Spleen (tissue), 11 donors: ENCODE measurements around the gene HNRNPD. TPM values are rescaled to one million over a fixed set of nuclear protein-coding genes. Genes with fewer than 3 reads are reported as not detected.

Experiments used
- DNase-seq: peaks from one replicate; pipeline ENCODE4 v3.0.0-alpha.2; 2020
- H3K27ac ChIP-seq, 8 donors: fragments of 200-600 bp; sonication (generic) in 7 of 8; 1 replicate in 4 of 8; 2 replicates in 4 of 8; pipeline versions ENCODE4 v1.5.0 to v1.8.0; 2016 to 2021; ENCODE audit warnings: inconsistent platforms in 4 of 8, mild to moderate bottlenecking in 4 of 8, moderate library complexity in 1 of 8
- H3K27me3 ChIP-seq, 7 donors: fragments of 200-600 bp; sonication (generic) in 6 of 7; replicated peaks in 1 of 7; 1 replicate in 4 of 7; 2 replicates in 3 of 7; pipeline versions ENCODE4 v1.5.0 to v1.8.0; 2016 to 2021; ENCODE audit warnings: inconsistent platforms in 3 of 7, mild to moderate bottlenecking in 1 of 7
- H3K36me3 ChIP-seq, 6 donors: fragments of 200-600 bp; sonication (generic) in 5 of 6; 1 replicate in 4 of 6; 2 replicates in 2 of 6; pipeline versions ENCODE4 v1.5.0 to v1.8.0; 2016 to 2021; ENCODE audit warnings: inconsistent platforms in 2 of 6
- H3K4me1 ChIP-seq, 6 donors: fragments of 200-600 bp; sonication (generic) in 5 of 6; 1 replicate in 3 of 6; 2 replicates in 3 of 6; pipeline versions ENCODE4 v1.5.0 to v1.8.0; 2016 to 2021; ENCODE audit warnings: inconsistent platforms in 3 of 6
- H3K4me3 ChIP-seq, 8 donors: fragments of 200-600 bp; sonication (generic) in 7 of 8; 1 replicate in 4 of 8; 2 replicates in 4 of 8; pipeline versions ENCODE4 v1.5.0 to v1.8.0; 2016 to 2021; ENCODE audit warnings: inconsistent platforms in 4 of 8, mild to moderate bottlenecking in 4 of 8, moderate library complexity in 2 of 8
- H3K9me3 ChIP-seq, 8 donors: fragments of 200-600 bp; sonication (generic) in 7 of 8; 1 replicate in 4 of 8; 2 replicates in 4 of 8; pipeline versions ENCODE4 v1.5.0 to v1.8.0; 2016 to 2021; ENCODE audit warnings: inconsistent platforms in 4 of 8
- CTCF ChIP-seq, 11 experiments: fragments of 200-600 bp in 7 of 11; fragments of 450-650 bp in 4 of 11; sonication (generic) in 4 of 11; IDR thresholded peaks in 8 of 11; conservative IDR thresholded peaks in 3 of 11; 1 replicate in 7 of 11; 2 replicates in 4 of 11; pipeline versions ENCODE4 v1.4.0 to v1.8.0; 2016 to 2021; ENCODE audit warnings: antibody characterized with exemption in 11 of 11, inconsistent platforms in 4 of 11, mild to moderate bottlenecking in 1 of 11
- POLR2A ChIP-seq, 3 donors: fragments of 450-650 bp; IDR thresholded peaks; one replicate each; pipeline ENCODE4 v1.5.1; 2017; ENCODE audit warnings: antibody characterized with exemption in 3 of 3, mild to moderate bottlenecking in 1 of 3
- POLR2AphosphoS5 ChIP-seq, 3 donors: sonication (generic); formaldehyde crosslinking; IDR thresholded peaks; one replicate each; pipeline ENCODE4 v1.5.1; 2017; ENCODE audit warnings: antibody characterized with exemption in 3 of 3
- WGBS, 5 donors: extraction: QIAGEN DNeasy Blood & Tissue Kit in 3 of 5; methylation state at CpG; one replicate each; pipeline versions ENCODE4 v1.1.5 to v1.1.7; 2013 to 2018; 5-methylcytosine and 5-hydroxymethylcytosine counted together
- intact Hi-C: fragments of 100-400 bp; cut with DNase I; formaldehyde crosslinking; loops from one replicate; pipeline ENCODE4 v1.15.0; 2023; ENCODE audit warnings: low total_unique reads
- polyA plus RNA-seq, 3 donors: library from polyadenylated mRNA; stranded (reverse); fragments of 200-250 nt; gene quantifications; one replicate each; pipeline ENCODE4 v1.2.1, GENCODE V29; 2013
- total RNA-seq, 7 donors: library from RNA; depleted of rRNA in 3 of 7; stranded (reverse); fragments of >200 nt in 3 of 7; fragmentation: NEBNext Ultra II Directional in 4 of 7; extraction: Animal tissue kit (Norgen Biotek cat#: 25700) in 4 of 7; gene quantifications; one replicate each; pipeline versions ENCODE4 v1.1.0 to v1.2.1, GENCODE V29; 2016 to 2021
- donor health status: healthy with polysubstance abuse.
- donor health status: DM: no; HTN: no; CAD: no; lungs with moderate emphysema.
- donor health status: DM: no; HTN: no; CAD: no.
- donor health status: Bipolar disorder and iron deficiency.
- donor health status: healthy.
- donor health status: DM: no; HTN: no; CAD: no.
- donor health status: DM: yes; HTN: yes; CAD: no.

HNRNPD gene
- total and polyA plus RNA-seq, 10 donors, result 135 to 208 (median 184) TPM

GRCh38 chr4:82360298-82361177 is 13.3 kb downstream of the HNRNPD start:
- WGBS, 5 donors, result 87 to 91% (median 89%) methylated on average over 4 of the region's 4 CpGs
- no peak for DNase-seq
- Histone ChIP-seq H3K9me3 (no peaks in the 10 kb centered on the region), H3K27ac (peak overlapping the region in 6 of 8 donors; percentile 2 to 69 (median 26)), H3K4me3 (no peak overlapping the region), H3K36me3 (peaks cover 0 to 40% (median 26%) of the 10 kb centered on the region in 6 donors), H3K4me1 (peaks cover 63 to 100% (median 94%) of the 10 kb centered on the region in 6 donors), H3K27me3 (no peaks in the 10 kb centered on the region)
- intact Hi-C loops, result no loop called here
- TF ChIP-seq CTCF (IDR thresholded peaks at IDR 0.05 in 8 of 11, conservative IDR thresholded peaks at IDR 0.05 in 3 of 11) (peak in 10 of 11 experiments; percentile 27 to 76 (median 67)), POLR2A (IDR thresholded peaks at IDR 0.05) (no peak)

- H3K27ac ChIP-seq, result peak overlapping the region in 5 of 8 donors; percentile 6 to 70 (median 53)
- no peaks in the 10 kb centered on the region for H3K27me3 ChIP-seq
- peaks cover 0 to 54% (median 43%) of the 10 kb centered on the region in 6 donors for H3K36me3 ChIP-seq
- H3K4me1 ChIP-seq, result peaks cover 47 to 98% (median 83%) of the 10 kb centered on the region in 6 donors
- H3K9me3 ChIP-seq, result no peaks in the 10 kb centered on the region
- no peak overlapping the region for H3K4me3 ChIP-seq
- TF ChIP-seq CTCF (IDR thresholded peaks at IDR 0.05 in 8 of 11, conservative IDR thresholded peaks at IDR 0.05 in 3 of 11), result no peak
- TF ChIP-seq POLR2AphosphoS5 (IDR thresholded peaks at IDR 0.05), result no peak
- no peak for TF ChIP-seq POLR2A (IDR thresholded peaks at IDR 0.05)
- intact Hi-C loops, result no loop called here
- no peak for DNase-seq
Measured at GRCh38 chr4:82358847-82359246, 14.9 kb downstream of the HNRNPD start.

GRCh38 chr4:82357640-82358039 is 16.2 kb downstream of the HNRNPD start:
- TF ChIP-seq CTCF (IDR thresholded peaks at IDR 0.05 in 8 of 11, conservative IDR thresholded peaks at IDR 0.05 in 3 of 11), result no peak
- TF ChIP-seq POLR2AphosphoS5 (IDR thresholded peaks at IDR 0.05), result no peak
- no peak for TF ChIP-seq POLR2A (IDR thresholded peaks at IDR 0.05)
- intact Hi-C loops, result no loop called here
- no peak for DNase-seq
- H3K27ac ChIP-seq, result peak overlapping the region in 2 of 8 donors; percentile 31 to 69
- no peaks in the 10 kb centered on the region for H3K9me3 ChIP-seq
- 78 to 92% (median 89%) methylated on average over 5 of the region's 5 CpGs for WGBS, 5 donors
- H3K36me3 ChIP-seq, result peaks cover 0 to 66% (median 51%) of the 10 kb centered on the region in 6 donors
- H3K4me3 ChIP-seq, result no peak overlapping the region
- peaks cover 34 to 98% (median 76%) of the 10 kb centered on the region in 6 donors for H3K4me1 ChIP-seq
- H3K27me3 ChIP-seq, result no peaks in the 10 kb centered on the region

GRCh38 chr4:82354788-82355187 is 19.0 kb downstream of the HNRNPD start:
- intact Hi-C loops, result no loop called here
- no peaks in the 10 kb centered on the region for H3K27me3 ChIP-seq
- H3K4me3 ChIP-seq, result no peak overlapping the region
- DNase-seq, result no peak
- no peaks in the 10 kb centered on the region for H3K9me3 ChIP-seq
- peaks cover 6 to 84% (median 48%) of the 10 kb centered on the region in 6 donors for H3K4me1 ChIP-seq
- TF ChIP-seq POLR2AphosphoS5 (IDR thresholded peaks at IDR 0.05) (peak in 1 of 3 donors; percentile 36), POLR2A (IDR thresholded peaks at IDR 0.05) (no peak)
- no peak overlapping the region for H3K27ac ChIP-seq
- WGBS, 5 donors, result 91 to 97% (median 95%) methylated on average over 11 of the region's 11 CpGs
- peaks cover 0 to 94% (median 67%) of the 10 kb centered on the region in 6 donors for H3K36me3 ChIP-seq
